IMR-90 (cell line): ENCODE measurements around the gene PPP2R5E. TPM values are rescaled to one million over a fixed set of nuclear protein-coding genes. Genes with fewer than 3 reads are reported as not detected.

Experiments
- ATAC-seq: fragments of 200-7000 bp; cut with Tn5 transposase; 2 replicates; pipeline ENCODE4 v1.9.1; 2020; ENCODE audit warnings: low read depth, mild to moderate bottlenecking, moderate library complexity
- BruUV-seq: library from RNA; stranded (reverse); fragments of 400-500 nt; replicated peaks from 2 replicates; lab custom pipeline; 2021; lab: Mats Ljungman, UMichigan
- CTCF ChIA-PET: fragments of 300-600 bp; formaldehyde crosslinking; extraction: SDS; loops from one replicate; lab custom pipeline; 2021; ENCODE audit warnings: antibody characterized with exemption; lab: Yijun Ruan, JAX
- POLR2A ChIA-PET: fragments of 300-600 bp; sonication (Branson Sonifier 250); formaldehyde crosslinking; loops from one replicate; lab custom pipeline; 2022; ENCODE audit warnings: antibody characterized with exemption; ENCODE audit not compliant: unreplicated experiment; lab: Charles Lee
- DNase-seq: peaks from one replicate; pipeline ENCODE4 v3.0.0; 2013
- H2AFZ ChIP-seq: replicated peaks from 2 replicates; pipeline ENCODE3; 2013; ENCODE audit warnings: low read length, mild to moderate bottlenecking; ENCODE audit not compliant: poor library complexity
- H2AK5ac ChIP-seq: 2 replicates; pipeline ENCODE4 v1.6.1; 2013; ENCODE audit warnings: low read depth, low read length, inconsistent platforms
- H2AK9ac ChIP-seq: replicated peaks from 2 replicates; pipeline ENCODE3; 2013; ENCODE audit warnings: mild to moderate bottlenecking, low read depth, low read length, moderate library complexity; ENCODE audit not compliant: poor library complexity
- H2BK120ac ChIP-seq: 2 replicates; pipeline ENCODE4 v1.6.1; 2013; ENCODE audit warnings: low read depth, low read length, inconsistent platforms
- H2BK15ac ChIP-seq: 3 replicates; pipeline ENCODE4 v1.6.1; 2013; ENCODE audit warnings: low read depth, low read length, inconsistent platforms
- H2BK20ac ChIP-seq: 2 replicates; pipeline ENCODE4 v1.6.1; 2013; ENCODE audit warnings: low read depth, mild to moderate bottlenecking, inconsistent platforms, low read length, moderate library complexity
- H2BK5ac ChIP-seq: 2 replicates; pipeline ENCODE4 v1.6.1; 2013; ENCODE audit warnings: mild to moderate bottlenecking, low read depth, low read length, inconsistent platforms; ENCODE audit not compliant: poor library complexity, severe bottlenecking
- H3K14ac ChIP-seq: replicated peaks from 2 replicates; pipeline ENCODE4 v1.6.1; 2013; ENCODE audit warnings: low read depth, low read length, inconsistent platforms
- H3K18ac ChIP-seq: 2 replicates; pipeline ENCODE4 v1.6.1; 2013; ENCODE audit warnings: low read depth, low read length, control low read depth
- H3K23ac ChIP-seq: 2 replicates; pipeline ENCODE4 v1.6.1; 2013; ENCODE audit warnings: low read depth, low read length, inconsistent platforms
- H3K27ac ChIP-seq: 2 replicates; pipeline ENCODE4 v1.5.1; 2013; ENCODE audit warnings: mild to moderate bottlenecking, control low read depth, low read length; ENCODE audit not compliant: insufficient read depth
- H3K27me3 ChIP-seq: 2 replicates; pipeline ENCODE4 v1.6.1; 2013; ENCODE audit warnings: low read length; ENCODE audit not compliant: control insufficient read depth, insufficient read depth
- H3K36me3 ChIP-seq: 2 replicates; pipeline ENCODE4 v1.6.1; 2013; ENCODE audit warnings: low read length, mixed read lengths; ENCODE audit not compliant: control insufficient read depth, insufficient read depth
- H3K4ac ChIP-seq: 2 replicates; pipeline ENCODE4 v1.6.1; 2013; ENCODE audit warnings: low read depth, low read length, inconsistent platforms
- H3K4me1 ChIP-seq: 2 replicates; pipeline ENCODE4 v1.6.1; 2013; ENCODE audit warnings: low read length, mixed read lengths; ENCODE audit not compliant: control insufficient read depth, insufficient read depth
- H3K4me2 ChIP-seq: 2 replicates; pipeline ENCODE4 v1.6.1; 2013; ENCODE audit warnings: low read depth, mild to moderate bottlenecking, control low read depth, low read length, moderate library complexity
- H3K4me3 ChIP-seq: 2 replicates; pipeline ENCODE4 v1.5.1; 2013; ENCODE audit warnings: low read depth, mild to moderate bottlenecking, control low read depth, low read length, moderate library complexity; ENCODE audit not compliant: insufficient read depth
- H3K56ac ChIP-seq: 2 replicates; pipeline ENCODE4 v1.6.1; 2013; ENCODE audit warnings: low read length, inconsistent platforms; ENCODE audit not compliant: insufficient read depth; ENCODE audit errors: extremely low read depth
- H3K79me1 ChIP-seq, 2 experiments: 2 replicates each; pipeline ENCODE4 v1.6.1; 2013; ENCODE audit warnings: low read length in 2 of 2, inconsistent platforms in 1 of 2, low read depth in 1 of 2
- H3K9ac ChIP-seq: 2 replicates; pipeline ENCODE4 v1.6.1; 2013; ENCODE audit warnings: low read depth, low read length, control low read depth
- H3K9me1 ChIP-seq: 2 replicates; pipeline ENCODE4 v1.6.1; 2013; ENCODE audit warnings: low read length, inconsistent platforms; ENCODE audit not compliant: insufficient read depth
- H3K9me3 ChIP-seq: 2 replicates; pipeline ENCODE4 v1.6.1; 2013; ENCODE audit warnings: low read length; ENCODE audit not compliant: control insufficient read depth, insufficient read depth
- H4K20me1 ChIP-seq: 2 replicates; pipeline ENCODE4 v1.6.1; 2013; ENCODE audit warnings: low read length, inconsistent platforms; ENCODE audit not compliant: insufficient read depth
- H4K5ac ChIP-seq: 2 replicates; pipeline ENCODE4 v1.6.1; 2013; ENCODE audit warnings: mild to moderate bottlenecking, low read depth, low read length, control low read depth
- H4K8ac ChIP-seq, 2 experiments: 2 replicates each; pipeline ENCODE4 v1.6.1; 2013; ENCODE audit warnings: low read depth in 2 of 2, low read length in 2 of 2, control low read depth in 1 of 2, inconsistent platforms in 1 of 2
- H4K91ac ChIP-seq: 2 replicates; pipeline ENCODE4 v1.6.1; 2013; ENCODE audit warnings: low read depth, low read length, inconsistent platforms; ENCODE audit not compliant: insufficient read depth
- BHLHE40 ChIP-seq: fragments of 150-350 bp; IDR thresholded peaks from 2 replicates; pipeline ENCODE4 v1.6.1; 2016; ENCODE audit warnings: mild to moderate bottlenecking, low read depth, low read length
- CEBPB ChIP-seq: IDR thresholded peaks from 2 replicates; pipeline ENCODE4 v1.6.1; 2012; ENCODE audit warnings: low read depth, low read length, improper control_type of control experiment
- CHD1 ChIP-seq: IDR thresholded peaks from 2 replicates; pipeline ENCODE4 v1.6.1; 2012; ENCODE audit warnings: low read depth, low read length, improper control_type of control experiment
- FOS ChIP-seq: fragments of 150-350 bp; IDR thresholded peaks from 2 replicates; pipeline ENCODE4 v1.6.1; 2016; ENCODE audit warnings: low read depth, low read length
- MAFK ChIP-seq: IDR thresholded peaks from 2 replicates; pipeline ENCODE4 v1.6.1; 2012; ENCODE audit warnings: low read depth, low read length, improper control_type of control experiment
- MAZ ChIP-seq: IDR thresholded peaks from 2 replicates; pipeline ENCODE4 v1.6.1; 2012; ENCODE audit warnings: low read depth, mild to moderate bottlenecking, low read length, improper control_type of control experiment, moderate library complexity, borderline replicate concordance
- MXI1 ChIP-seq: IDR thresholded peaks from 2 replicates; pipeline ENCODE4 v1.6.1; 2012; ENCODE audit warnings: low read depth, mild to moderate bottlenecking, low read length, moderate library complexity, borderline replicate concordance
- NFE2L2 ChIP-seq: fragments of 150-350 bp; IDR thresholded peaks from 2 replicates; pipeline ENCODE4 v1.6.1; 2016; ENCODE audit warnings: low read depth, mild to moderate bottlenecking, low read length
- POLR2A ChIP-seq: IDR thresholded peaks from 2 replicates; pipeline ENCODE4 v1.6.1; 2012; ENCODE audit warnings: mild to moderate bottlenecking, low read depth, low read length
- RAD21 ChIP-seq: IDR thresholded peaks from 2 replicates; pipeline ENCODE4 v1.6.1; 2012; ENCODE audit warnings: low read length, improper control_type of control experiment
- RCOR1 ChIP-seq: IDR thresholded peaks from 2 replicates; pipeline ENCODE4 v1.6.1; 2012; ENCODE audit warnings: mild to moderate bottlenecking, low read length, improper control_type of control experiment; ENCODE audit not compliant: insufficient replicate concordance
- RFX5 ChIP-seq: IDR thresholded peaks from 2 replicates; pipeline ENCODE4 v1.8.0; 2012; ENCODE audit warnings: low read depth, mild to moderate bottlenecking, low read length, moderate library complexity
- SMC3 ChIP-seq: fragments of 150-350 bp; IDR thresholded peaks from 2 replicates; pipeline ENCODE4 v1.6.1; 2016; ENCODE audit warnings: low read depth, mild to moderate bottlenecking, antibody characterized with exemption, low read length, moderate library complexity
- WGBS, 2 experiments: methylation state at CpG; one replicate each; pipeline versions ENCODE4 v1.1.5 to v1.1.7; 2013; ENCODE audit warnings: missing lambda C conversion rate in 2 of 2; ENCODE audit not compliant: insufficient read length in 1 of 2; ENCODE audit errors: extremely low coverage in 2 of 2; 5-methylcytosine and 5-hydroxymethylcytosine counted together
- dilution Hi-C: fragments of 300-500 bp; cut with HindIII; formaldehyde crosslinking; loops from one replicate; pipeline ENCODE4 v1.14.3; 2018; ENCODE audit warnings: low sequenced_read_pairs; ENCODE audit not compliant: unreplicated experiment
- in situ Hi-C: fragments of 300-500 bp; cut with MboI; formaldehyde crosslinking; loops from 3 replicates; pipeline ENCODE4 v1.14.3; 2019; ENCODE audit warnings: low sequenced_read_pairs, inconsistent platforms, mixed read lengths
- intact Hi-C: fragments of 100-400 bp; cut with micrococcal nuclease; formaldehyde crosslinking; loops from 2 replicates; pipeline ENCODE4 v1.10.0; 2022
- polyA plus RNA-seq, 3 experiments: library from polyadenylated mRNA; depleted of rRNA; stranded (reverse); fragments of >200 nt; gene quantifications; 2 replicates each; pipeline ENCODE4 v1.2.3, GENCODE V29; 2012; ENCODE audit warnings: low replicate concordance in 1 of 3
- total RNA-seq: library from RNA; depleted of rRNA; stranded (reverse); fragments of >200 nt; gene quantifications from 2 replicates; pipeline ENCODE4 v1.2.3, GENCODE V29; 2012
- TF ChIP-seq, protein P1 (sequence below): conservative IDR thresholded peaks from 2 replicates; pipeline ENCODE4 v1.5.1; 2012; ENCODE audit warnings: mild to moderate bottlenecking, low read depth, low read length, improper control_type of control experiment
- TF ChIP-seq, protein P2 (sequence below): fragments of 150-350 bp; IDR thresholded peaks from 2 replicates; pipeline ENCODE4 v1.6.1; 2016; ENCODE audit warnings: low read depth, mild to moderate bottlenecking, low read length, moderate library complexity, borderline replicate concordance
- TF ChIP-seq, protein P3 (sequence below): fragments of 150-350 bp; IDR thresholded peaks from 2 replicates; pipeline ENCODE4 v1.6.1; 2017; ENCODE audit warnings: mild to moderate bottlenecking, antibody characterized with exemption, low read length, low read depth

PPP2R5E gene
- total and polyA plus RNA-seq, 2 of the 4 experiments (the other 2 are of a cell fraction): 9.7 to 12.2 TPM

DNA sequence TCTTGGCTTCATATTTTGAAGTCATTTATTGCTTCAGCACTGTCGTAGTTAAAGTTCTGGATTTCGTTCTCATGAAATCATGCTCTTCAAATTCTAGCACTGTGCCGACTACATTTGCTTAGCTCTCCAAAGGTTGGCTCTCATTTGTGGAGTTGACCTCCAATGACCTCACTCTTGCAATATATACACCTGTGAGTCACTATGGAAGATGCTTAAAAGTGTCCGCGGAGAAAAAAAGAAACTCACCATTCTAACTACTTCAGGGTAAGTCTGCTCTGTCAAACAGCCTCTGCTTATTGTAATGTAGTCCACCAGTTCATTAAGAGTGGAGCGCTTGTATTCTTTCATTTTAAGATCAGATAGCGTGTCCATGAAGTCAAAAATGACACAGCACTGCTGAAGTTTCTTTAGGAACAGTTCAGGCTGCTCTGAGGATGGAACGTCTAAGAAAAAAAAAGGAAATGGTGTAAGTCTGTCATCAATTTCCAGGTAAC is 89.7 kb downstream of the PPP2R5E start:
- in situ Hi-C loops: no loop called here
- Histone ChIP-seq H3K23ac (no peak overlapping the region), H3K9me3 (no peaks in the 10 kb centered on the region), H3K27me3 (no peaks in the 10 kb centered on the region), H2BK120ac (no peak overlapping the region), H2AK9ac (no peak overlapping the region), H2AFZ (no peak overlapping the region), H3K9me1 (peaks cover 7% of the 10 kb centered on the region; the same call in 1 of the 2 replicates), H3K4me2 (no peak overlapping the region), H3K9ac (no peak overlapping the region), H2AK5ac (no peak overlapping the region), H4K8ac (no peak overlapping the region), H3K18ac (no peak overlapping the region), H4K91ac (no peak overlapping the region), H3K27ac (no peak overlapping the region), H3K4me1 (peaks cover 3% of the 10 kb centered on the region), H3K4ac (no peak overlapping the region), H3K36me3 (peaks cover 7% of the 10 kb centered on the region; the same call in 1 of the 2 replicates), H3K56ac (no peak overlapping the region), H3K79me1 (peaks cover 50 to 70% of the 10 kb centered on the region in 2 experiments), H3K14ac (no peak overlapping the region), H2BK15ac (no peak overlapping the region), H3K4me3 (no peak overlapping the region), H4K5ac (no peak overlapping the region), H2BK5ac (no peak overlapping the region), H4K20me1 (peaks cover 34% of the 10 kb centered on the region; the same call in 1 of the 2 replicates), H2BK20ac (no peak overlapping the region)
- DNase-seq (no peak), ATAC-seq (no peak)
- intact Hi-C loops: no loop called here
- POLR2A ChIA-PET: no interaction called here
- WGBS, 2 experiments: 95% methylated on average over 4 of the region's 8 CpGs; no CpG with 5 or more reads in 1 of the 2 experiments
- dilution Hi-C loops: no loop called here
- CTCF ChIA-PET: interaction anchor here (0.6 kb wide), 1 partner anchor 22 kb away, joined by 3 read pairs; no protein-coding TSS in a partner anchor
- BruUV-seq: no TSS peak
- TF ChIP-seq, protein P1, sequence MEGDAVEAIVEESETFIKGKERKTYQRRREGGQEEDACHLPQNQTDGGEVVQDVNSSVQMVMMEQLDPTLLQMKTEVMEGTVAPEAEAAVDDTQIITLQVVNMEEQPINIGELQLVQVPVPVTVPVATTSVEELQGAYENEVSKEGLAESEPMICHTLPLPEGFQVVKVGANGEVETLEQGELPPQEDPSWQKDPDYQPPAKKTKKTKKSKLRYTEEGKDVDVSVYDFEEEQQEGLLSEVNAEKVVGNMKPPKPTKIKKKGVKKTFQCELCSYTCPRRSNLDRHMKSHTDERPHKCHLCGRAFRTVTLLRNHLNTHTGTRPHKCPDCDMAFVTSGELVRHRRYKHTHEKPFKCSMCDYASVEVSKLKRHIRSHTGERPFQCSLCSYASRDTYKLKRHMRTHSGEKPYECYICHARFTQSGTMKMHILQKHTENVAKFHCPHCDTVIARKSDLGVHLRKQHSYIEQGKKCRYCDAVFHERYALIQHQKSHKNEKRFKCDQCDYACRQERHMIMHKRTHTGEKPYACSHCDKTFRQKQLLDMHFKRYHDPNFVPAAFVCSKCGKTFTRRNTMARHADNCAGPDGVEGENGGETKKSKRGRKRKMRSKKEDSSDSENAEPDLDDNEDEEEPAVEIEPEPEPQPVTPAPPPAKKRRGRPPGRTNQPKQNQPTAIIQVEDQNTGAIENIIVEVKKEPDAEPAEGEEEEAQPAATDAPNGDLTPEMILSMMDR: no peak
- TF ChIP-seq MAFK: no peak
- TF ChIP-seq, protein P2, sequence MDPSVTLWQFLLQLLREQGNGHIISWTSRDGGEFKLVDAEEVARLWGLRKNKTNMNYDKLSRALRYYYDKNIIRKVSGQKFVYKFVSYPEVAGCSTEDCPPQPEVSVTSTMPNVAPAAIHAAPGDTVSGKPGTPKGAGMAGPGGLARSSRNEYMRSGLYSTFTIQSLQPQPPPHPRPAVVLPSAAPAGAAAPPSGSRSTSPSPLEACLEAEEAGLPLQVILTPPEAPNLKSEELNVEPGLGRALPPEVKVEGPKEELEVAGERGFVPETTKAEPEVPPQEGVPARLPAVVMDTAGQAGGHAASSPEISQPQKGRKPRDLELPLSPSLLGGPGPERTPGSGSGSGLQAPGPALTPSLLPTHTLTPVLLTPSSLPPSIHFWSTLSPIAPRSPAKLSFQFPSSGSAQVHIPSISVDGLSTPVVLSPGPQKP: no peak
- TF ChIP-seq, protein P3, sequence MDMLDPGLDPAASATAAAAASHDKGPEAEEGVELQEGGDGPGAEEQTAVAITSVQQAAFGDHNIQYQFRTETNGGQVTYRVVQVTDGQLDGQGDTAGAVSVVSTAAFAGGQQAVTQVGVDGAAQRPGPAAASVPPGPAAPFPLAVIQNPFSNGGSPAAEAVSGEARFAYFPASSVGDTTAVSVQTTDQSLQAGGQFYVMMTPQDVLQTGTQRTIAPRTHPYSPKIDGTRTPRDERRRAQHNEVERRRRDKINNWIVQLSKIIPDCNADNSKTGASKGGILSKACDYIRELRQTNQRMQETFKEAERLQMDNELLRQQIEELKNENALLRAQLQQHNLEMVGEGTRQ: no peak
- TF ChIP-seq POLR2A: no peak
- TF ChIP-seq RAD21: no peak
- no peak for TF ChIP-seq RFX5
- TF ChIP-seq CHD1: no peak
- no peak for TF ChIP-seq BHLHE40
- no peak for TF ChIP-seq FOS
- no peak for TF ChIP-seq MAZ
- no peak for TF ChIP-seq SMC3
- no peak for TF ChIP-seq RCOR1
- no peak for TF ChIP-seq MXI1
- TF ChIP-seq NFE2L2: no peak
- TF ChIP-seq CEBPB: no peak
